CD4-positive, alpha-beta T cell treated with Interleukin-15 for 1 hour (primary cell): Measurements from ENCODE around the gene ZBTB34.

Experiments
- DNase-seq: peaks from one replicate; pipeline ENCODE4 v3.0.0-alpha.2; 2020

ZBTB34 gene

DNA sequence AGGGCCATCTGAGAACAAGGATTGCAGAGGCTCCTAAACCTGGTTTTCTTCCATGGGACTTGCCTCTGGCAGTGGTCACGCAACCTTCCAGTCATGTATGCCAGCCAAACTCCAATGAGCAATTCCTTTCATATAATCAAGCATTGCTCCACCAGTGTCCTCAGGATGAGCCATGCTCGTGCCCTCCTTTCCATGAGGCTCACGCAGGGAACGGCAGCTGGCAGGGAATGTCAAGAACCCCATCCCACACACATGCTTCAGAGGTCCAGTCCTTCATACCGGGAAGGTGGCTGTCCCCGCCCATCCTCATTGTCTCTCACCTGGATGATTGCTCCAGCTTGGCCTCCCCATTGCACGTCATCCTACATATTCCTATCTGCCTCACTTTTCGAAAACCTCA, 13.4 kb upstream of the ZBTB34 start:
- DNase-seq = no peak

- no peak for DNase-seq
Measured at GRCh38 chr9:126849591-126850225, 10.7 kb upstream of the ZBTB34 start.

- DNase-seq = no peak
Measured at GRCh38 chr9:126851286-126851880, 9.1 kb upstream of the ZBTB34 start.

DNA sequence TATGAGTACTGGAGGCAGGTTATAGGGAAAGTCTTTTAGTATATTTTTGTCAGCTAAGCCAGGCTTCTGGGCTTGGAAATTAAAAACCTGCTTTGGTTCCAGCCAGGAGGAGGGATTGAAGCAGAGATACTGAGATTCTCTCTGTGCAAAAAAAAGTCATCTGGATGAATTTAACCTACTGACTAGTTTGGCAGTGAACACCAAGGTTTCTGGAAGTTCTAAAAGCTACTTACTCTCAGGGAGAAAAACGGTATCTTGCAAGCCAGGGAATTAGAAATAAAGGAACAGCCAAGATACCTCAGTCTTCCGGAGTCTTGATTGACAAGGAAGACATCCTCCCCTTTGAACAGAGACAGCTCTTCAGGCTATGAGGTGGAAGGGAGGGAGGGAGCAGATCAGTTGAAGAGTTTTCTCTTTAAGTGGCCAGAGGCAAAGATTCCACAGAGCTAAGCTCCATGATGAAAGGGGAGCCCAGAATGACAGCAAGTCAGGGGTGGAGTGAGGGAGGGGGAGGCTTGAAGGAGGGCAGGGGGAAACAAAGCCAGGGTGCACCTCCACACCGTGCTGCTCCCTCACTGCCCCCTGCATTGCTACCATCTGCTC, 8.3 kb upstream of the ZBTB34 start:
- no peak for DNase-seq

GRCh38 chr9:126853667-126854066, 6.8 kb upstream of the ZBTB34 start:
- no peak for DNase-seq

DNA sequence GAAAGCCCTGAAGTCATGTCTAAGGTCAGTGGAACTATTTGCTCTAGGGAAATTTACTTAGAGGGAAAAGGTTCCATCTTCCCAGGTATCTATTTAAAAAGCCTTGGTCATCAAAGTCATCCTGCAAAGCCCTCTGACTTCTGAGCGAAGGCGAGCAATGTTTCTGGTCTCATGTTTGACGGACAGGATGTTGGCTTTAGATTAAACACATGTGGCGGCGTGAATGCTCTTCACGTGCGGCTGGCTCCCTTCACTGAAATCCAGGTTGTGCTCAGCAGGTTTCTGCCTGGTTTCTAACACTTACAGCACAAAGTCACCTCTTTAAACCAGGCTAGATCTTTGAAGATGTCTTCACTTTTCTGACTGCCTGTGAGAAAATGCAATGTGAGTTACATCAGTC, 5.7 kb upstream of the ZBTB34 start:
- no peak for DNase-seq

DNA sequence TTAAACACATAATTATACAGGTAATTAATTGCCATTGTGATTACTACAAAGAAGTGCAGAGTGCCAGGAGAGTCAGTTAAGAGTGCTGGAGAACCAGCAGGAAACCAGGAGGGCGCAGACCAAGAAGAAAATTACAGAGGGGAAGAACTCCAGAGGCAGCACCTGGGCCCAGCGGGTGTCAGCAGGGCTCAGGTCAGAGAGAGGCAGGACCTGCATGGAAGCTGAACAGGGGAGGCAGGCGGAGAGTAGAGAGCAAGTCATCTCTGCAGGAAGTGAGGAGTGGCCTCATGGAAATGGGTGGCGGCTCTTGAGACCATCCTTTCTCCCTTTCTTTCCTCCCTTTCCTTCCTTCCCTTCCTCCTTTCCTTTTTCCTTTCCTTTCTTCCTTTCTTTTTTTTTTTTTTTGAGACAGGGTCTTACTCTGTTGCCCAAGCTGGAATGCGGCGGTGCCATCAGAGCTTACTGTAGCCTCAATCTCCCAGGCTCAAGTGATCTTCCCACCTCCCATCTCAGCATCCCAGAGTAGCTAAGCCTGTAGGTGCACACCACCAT, 4.0 kb upstream of the ZBTB34 start:
- no peak for DNase-seq

DNA sequence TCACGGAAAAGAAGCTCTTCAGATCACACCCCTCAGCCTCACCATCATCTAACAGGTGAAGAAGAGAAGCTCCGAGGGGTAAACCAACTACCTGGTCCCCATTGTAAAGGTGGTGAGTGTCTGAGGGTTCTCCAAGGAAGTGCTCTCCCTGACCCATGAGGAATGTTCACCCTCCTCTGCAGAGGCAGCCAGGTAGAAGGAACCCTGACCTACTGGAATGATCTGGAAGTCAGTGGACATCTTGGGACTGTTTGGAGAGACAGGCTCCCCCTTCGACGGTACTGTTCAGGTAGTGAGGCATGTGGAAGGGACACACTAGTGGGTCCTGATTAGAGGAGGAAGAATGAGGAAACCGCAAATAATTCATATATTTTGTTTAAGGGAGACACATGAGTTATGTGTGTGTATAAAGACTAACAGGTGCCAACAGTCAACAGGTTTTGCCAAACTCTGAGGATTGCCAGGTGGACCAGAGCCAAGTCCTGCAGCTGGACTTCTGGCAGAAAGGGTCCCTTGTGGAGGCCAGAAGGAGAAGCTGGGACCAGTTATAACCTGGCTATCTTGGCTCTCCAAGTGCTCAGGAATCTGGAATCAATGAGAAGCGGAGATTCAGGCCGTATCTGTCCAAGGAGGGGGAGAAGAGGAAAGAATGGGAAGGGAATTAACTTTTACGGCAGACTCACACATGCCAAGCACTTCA, 3.0 kb upstream of the ZBTB34 start:
- DNase-seq = no peak

GRCh38 chr9:126859111-126859510, 1.3 kb upstream of the ZBTB34 start:
- no peak for DNase-seq

- DNase-seq = no peak
Measured at GRCh38 chr9:126860757-126861466, 473 bp downstream of the ZBTB34 start.

DNA sequence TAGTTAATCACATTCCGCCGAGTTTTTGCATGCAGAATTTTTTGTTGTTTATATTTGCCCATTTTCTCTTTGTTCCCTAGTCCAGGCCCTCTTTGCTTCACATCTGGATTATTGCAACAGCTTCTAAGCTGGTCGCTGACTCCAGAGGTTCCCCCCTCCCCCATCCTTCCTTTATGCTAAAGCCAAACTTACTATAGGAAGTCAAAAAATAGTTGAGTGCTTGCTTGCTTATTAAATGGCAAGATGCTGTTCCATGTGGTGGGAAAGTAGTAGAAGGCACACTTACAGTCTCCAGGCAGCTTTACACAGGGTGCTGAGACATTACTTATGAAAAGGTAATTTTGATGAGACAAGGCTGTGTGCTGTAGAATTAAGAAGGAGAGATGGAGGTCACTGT, 1.3 kb downstream of the ZBTB34 start:
- DNase-seq = no peak

DNA sequence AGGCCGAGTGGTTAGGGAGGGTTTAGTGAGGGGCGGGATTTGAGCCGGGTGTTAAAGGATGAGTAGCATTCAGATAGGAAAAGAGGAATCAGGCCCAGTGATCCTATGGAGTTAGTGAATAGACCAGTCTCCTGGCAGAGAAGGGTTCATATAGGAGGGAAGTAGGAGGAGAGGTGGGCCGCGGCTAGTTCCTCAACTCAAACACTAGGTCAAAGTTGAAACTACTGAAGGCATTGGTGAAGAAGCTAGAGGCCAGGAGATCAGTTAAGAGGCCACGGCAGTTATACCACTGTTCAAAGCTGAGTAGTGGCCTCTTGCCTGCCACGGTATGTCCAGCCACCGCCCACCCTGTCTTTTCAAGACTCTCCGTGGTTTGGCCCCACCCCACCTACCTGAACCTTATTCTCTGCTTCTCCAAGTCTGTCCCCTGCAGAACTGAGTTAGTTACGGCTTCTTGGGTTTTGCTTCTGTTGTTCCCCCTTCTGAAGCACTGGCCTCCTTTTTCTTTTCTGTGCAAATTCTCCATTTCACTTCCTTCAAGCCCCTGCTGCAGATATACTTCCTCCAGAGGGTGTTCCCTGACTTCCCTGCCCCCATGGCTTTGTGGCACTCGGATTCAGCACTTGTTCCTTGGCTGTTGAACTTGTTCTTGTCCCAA, 1.8 kb downstream of the ZBTB34 start:
- DNase-seq = no peak

DNA sequence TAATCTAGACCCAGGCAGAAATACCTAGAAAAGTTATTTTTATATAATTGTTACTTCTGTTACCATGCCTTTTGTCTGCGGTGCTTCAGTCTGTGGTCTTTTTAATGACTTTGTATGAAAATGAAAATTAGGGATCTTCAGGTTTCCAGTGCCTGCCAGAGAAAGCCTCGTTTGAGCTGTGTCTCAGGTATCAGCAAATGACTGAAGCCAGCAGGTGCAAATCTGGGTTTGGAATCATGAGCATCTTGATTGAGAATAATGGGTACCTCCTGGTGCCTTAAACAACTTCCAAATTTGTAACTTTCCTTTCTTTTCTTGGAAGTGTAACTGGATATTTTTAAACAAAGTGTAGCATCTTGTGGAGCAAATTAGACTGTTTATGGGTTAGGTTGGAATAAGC, 4.3 kb downstream of the ZBTB34 start:
- no peak for DNase-seq

- no peak for DNase-seq
Measured at GRCh38 chr9:126869368-126869767, 8.9 kb downstream of the ZBTB34 start.

DNA sequence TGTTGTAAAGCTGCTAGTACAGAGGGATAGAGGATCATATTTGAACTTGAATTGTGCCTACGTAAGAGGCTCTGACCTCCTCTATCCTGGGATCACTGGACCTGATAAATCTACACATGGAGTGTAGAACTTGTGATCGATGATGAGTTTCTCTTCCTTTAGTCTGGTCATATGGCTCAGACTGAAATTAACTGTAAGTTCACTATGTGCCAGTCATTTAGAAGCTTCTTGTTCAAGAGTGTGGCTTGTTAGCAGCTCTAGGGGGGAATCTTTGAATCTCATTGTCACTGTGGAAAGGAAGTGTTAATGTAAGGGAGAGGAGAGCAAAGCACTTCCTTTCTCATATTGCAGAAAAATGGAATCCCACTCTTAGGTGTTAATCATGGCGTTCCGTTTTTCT, 12.1 kb downstream of the ZBTB34 start:
- no peak for DNase-seq

DNA sequence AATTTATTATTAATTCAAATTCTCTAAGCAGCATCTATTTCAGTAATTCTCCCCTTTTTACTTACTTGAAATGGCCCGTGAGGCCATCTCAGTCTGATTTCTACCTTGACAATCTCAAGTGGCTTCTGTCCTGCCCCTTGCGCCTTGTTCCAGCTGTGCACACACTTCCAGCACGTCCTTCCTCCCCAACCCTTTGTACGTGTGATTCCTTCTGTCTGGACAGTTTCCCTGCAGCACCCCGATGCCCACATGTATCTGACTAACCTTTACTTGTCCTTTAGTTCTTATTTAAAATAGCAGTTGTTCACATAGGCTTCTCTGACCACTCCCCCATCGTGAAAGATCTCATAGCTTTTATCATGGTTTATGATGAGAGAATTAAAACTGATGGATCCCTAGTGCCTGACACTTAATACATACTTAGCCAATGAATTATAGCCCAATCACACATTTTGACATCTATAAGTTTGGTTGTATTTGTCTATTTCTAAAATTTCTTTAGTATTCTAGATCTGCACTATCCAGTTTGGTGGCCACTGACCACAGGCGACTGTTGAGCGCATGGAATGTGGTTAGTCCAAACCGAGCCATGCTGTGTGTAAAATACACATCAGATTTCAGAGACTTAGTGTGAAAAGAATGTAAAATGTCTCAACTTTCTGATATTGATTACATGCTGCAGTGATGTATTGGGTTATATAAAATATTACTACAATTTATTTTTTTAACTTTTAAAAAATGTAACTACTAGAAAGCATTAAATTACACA, 14.3 kb downstream of the ZBTB34 start:
- no peak for DNase-seq

- no peak for DNase-seq
Measured at GRCh38 chr9:126875756-126876510, 15.5 kb downstream of the ZBTB34 start.

GRCh38 chr9:126876531-126876930, 16.1 kb downstream of the ZBTB34 start:
- no peak for DNase-seq

GRCh38 chr9:126877418-126877817, 17.0 kb downstream of the ZBTB34 start:
- no peak for DNase-seq

GRCh38 chr9:126879288-126879687, 18.8 kb downstream of the ZBTB34 start:
- no peak for DNase-seq
